B cell (primary cell): ENCODE results near the gene SSBP1. TPM values are rescaled to one million over a fixed set of nuclear protein-coding genes. Genes with fewer than 3 reads are reported as not detected.

Source experiments
- ATAC-seq: fragments of 200-7000 bp; cut with Tn5 transposase; one replicate; pipeline ENCODE4 v1.10.0; 2021; ENCODE audit warnings: low read depth, mild to moderate bottlenecking, moderate number of reproducible peaks, moderate library complexity
- CTCF ChIA-PET: fragments of 350-600 bp; sonication (Branson Sonifier 250); formaldehyde crosslinking; loops from one replicate; lab custom pipeline; 2021; ENCODE audit warnings: antibody characterized with exemption, inconsistent platforms; lab: Charles Lee
- POLR2A ChIA-PET: fragments of 350-600 bp; sonication (Branson Sonifier 250); formaldehyde crosslinking; loops from one replicate; lab custom pipeline; 2021; ENCODE audit warnings: antibody characterized with exemption; lab: Charles Lee
- DNase-seq: peaks from one replicate; pipeline ENCODE4 v3.0.0; 2013
- H2AFZ ChIP-seq: 2 replicates; pipeline ENCODE4 v1.6.1; 2012; ENCODE audit warnings: mild to moderate bottlenecking, low read depth, low read length; ENCODE audit not compliant: insufficient read depth, poor library complexity, severe bottlenecking
- H3K27ac ChIP-seq, 2 donors: 1 replicate in 1 of 2; 2 replicates in 1 of 2; pipeline ENCODE4 v1.5.1; 2012 to 2013; ENCODE audit warnings: low read length in 2 of 2, mild to moderate bottlenecking in 2 of 2, moderate library complexity in 1 of 2
- H3K27me3 ChIP-seq, 4 experiments: fragments of 200-600 bp in 1 of 4; sonication (generic) in 1 of 4; replicated peaks in 1 of 4; 1 replicate in 2 of 4; 2 replicates in 2 of 4; pipeline versions ENCODE4 v1.6.1 to v1.7.0; 2013 to 2016; ENCODE audit warnings: low read length in 3 of 4, mild to moderate bottlenecking in 2 of 4, mixed read lengths in 1 of 4, moderate library complexity in 1 of 4; ENCODE audit not compliant: insufficient read depth in 4 of 4, control insufficient read depth in 3 of 4; ENCODE audit errors: control extremely low read depth in 1 of 4
- H3K36me3 ChIP-seq, 2 experiments: replicated peaks in 1 of 2; 1 replicate in 1 of 2; 2 replicates in 1 of 2; pipeline versions ENCODE4 v1.6.1 to v1.7.1; 2013; ENCODE audit warnings: low read length in 1 of 2; ENCODE audit not compliant: insufficient read depth in 2 of 2, control insufficient read depth in 1 of 2; ENCODE audit errors: control extremely low read depth in 1 of 2, extremely low read depth in 1 of 2
- H3K4me1 ChIP-seq, 2 donors: fragments of 200-600 bp in 1 of 2; sonication (generic) in 1 of 2; 1 replicate in 1 of 2; 2 replicates in 1 of 2; pipeline versions ENCODE4 v1.5.1 to v1.6.1; 2013 to 2017; ENCODE audit warnings: low read length in 2 of 2; ENCODE audit not compliant: control insufficient read depth in 2 of 2, insufficient read depth in 2 of 2
- H3K4me2 ChIP-seq: replicated peaks from 2 replicates; pipeline ENCODE3; 2012; ENCODE audit warnings: mild to moderate bottlenecking, low read depth, low read length; ENCODE audit not compliant: poor library complexity, severe bottlenecking
- H3K4me3 ChIP-seq, 5 experiments: fragments of 200-600 bp in 1 of 5; sonication (generic) in 1 of 5; 1 replicate in 3 of 5; 2 replicates in 2 of 5; pipeline versions ENCODE4 v1.5.1 to v1.7.0; 2011 to 2016; ENCODE audit warnings: low read length in 4 of 5, mild to moderate bottlenecking in 4 of 5, low read depth in 2 of 5, control low read depth in 1 of 5, moderate library complexity in 1 of 5; ENCODE audit not compliant: insufficient read depth in 1 of 5; ENCODE audit errors: control extremely low read depth in 1 of 5, extremely low read depth in 1 of 5
- H3K79me2 ChIP-seq: fragments of 200-600 bp; sonication (generic); one replicate; pipeline ENCODE4 v1.6.0; 2016; ENCODE audit warnings: low read length; ENCODE audit not compliant: control insufficient read depth, insufficient read depth
- H3K9ac ChIP-seq: fragments of 200-600 bp; sonication (generic); 2 replicates; pipeline ENCODE4 v1.6.1; 2017; ENCODE audit warnings: mild to moderate bottlenecking, low read length, moderate library complexity
- H3K9me3 ChIP-seq, 3 donors: one replicate each; pipeline versions ENCODE4 v1.6.1 to v1.7.1; 2013; ENCODE audit warnings: low read length in 2 of 3; ENCODE audit not compliant: control insufficient read depth in 2 of 3, insufficient read depth in 1 of 3; ENCODE audit errors: control extremely low read depth in 1 of 3
- H4K20me1 ChIP-seq: 2 replicates; pipeline ENCODE4 v1.6.0; 2012; ENCODE audit warnings: mild to moderate bottlenecking, low read length; ENCODE audit not compliant: insufficient read depth, control insufficient read depth, poor library complexity, severe bottlenecking
- H3K27ac Mint-ChIP-seq: one replicate; pipeline ENCODE4 v1.8.0; 2021; ENCODE audit warnings: mixed read lengths
- H3K27me3 Mint-ChIP-seq: one replicate; pipeline ENCODE4 v1.8.0; 2021; ENCODE audit warnings: mixed read lengths
- H3K4me1 Mint-ChIP-seq: one replicate; pipeline ENCODE4 v1.8.0; 2021; ENCODE audit warnings: mixed read lengths
- H3K4me3 Mint-ChIP-seq: one replicate; pipeline ENCODE4 v1.8.0; 2021; ENCODE audit warnings: mixed read lengths
- H3K9me3 Mint-ChIP-seq: one replicate; pipeline ENCODE4 v1.8.0; 2022; ENCODE audit warnings: mixed read lengths; ENCODE audit not compliant: insufficient read depth
- EZH2 ChIP-seq: IDR thresholded peaks from 2 replicates; pipeline ENCODE4 v1.6.1; 2012; ENCODE audit warnings: borderline replicate concordance, low read depth, mild to moderate bottlenecking, moderate library complexity, low read length; ENCODE audit not compliant: insufficient read depth, poor library complexity, severe bottlenecking
- WGBS: methylation state at CpG from one replicate; pipeline ENCODE4 v1.1.5; 2013; ENCODE audit warnings: missing lambda C conversion rate; ENCODE audit not compliant: insufficient coverage; 5-methylcytosine and 5-hydroxymethylcytosine counted together
- intact Hi-C: fragments of 100-400 bp; cut with micrococcal nuclease; formaldehyde crosslinking; loops from one replicate; pipeline ENCODE4 v1.10.0; 2022
- polyA plus RNA-seq: library from polyadenylated mRNA; depleted of rRNA; stranded (reverse); fragments of >200 nt; gene quantifications from 2 replicates; pipeline ENCODE4 v1.2.3, GENCODE V29; 2012
- small RNA-seq: library from RNA; depleted of rRNA; stranded (forward); fragments of <200 nt; gene quantifications from one replicate; pipeline ENCODE3, GENCODE V24; 2012; ENCODE audit warnings: low replicate concordance, low read depth; ENCODE audit not compliant: insufficient read length
- total RNA-seq, 2 donors: library from RNA; stranded (reverse); fragments of 120-200 nt in 1 of 2; gene quantifications; 1 replicate in 1 of 2; 2 replicates in 1 of 2; pipeline versions ENCODE4 v1.2.3 to v1.2.4, GENCODE V29; 2013 to 2022
- TF ChIP-seq, protein P1 (sequence below): fragments of 200-600 bp; IDR thresholded peaks from one replicate; pipeline ENCODE4 v1.8.0; 2022; ENCODE audit warnings: antibody characterized with exemption, mild to moderate bottlenecking

Gene SSBP1
- total and polyA plus RNA-seq, 2 donors (not counting 1 experiment from before 2014, with no cell fraction given) = 37.2 to 93.6 TPM

DNA sequence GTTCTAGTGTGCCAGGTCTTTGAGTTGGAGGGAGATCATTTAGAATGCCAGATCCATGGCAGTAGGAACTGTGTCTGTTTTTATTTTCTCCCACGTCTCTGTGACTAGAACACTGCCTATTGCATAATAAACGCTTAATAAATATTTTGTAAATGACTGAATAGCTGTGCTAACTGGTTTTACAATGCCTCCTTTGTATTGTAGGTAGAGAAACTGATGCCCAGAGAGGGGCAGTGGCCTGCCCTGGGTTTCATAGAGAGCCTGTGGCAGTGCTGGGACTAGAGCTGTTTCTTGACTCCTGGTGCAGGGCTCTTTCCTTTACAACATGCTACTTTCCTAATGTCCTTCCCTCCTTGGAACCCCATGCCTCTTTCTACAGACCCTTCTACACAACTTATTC lies 54.4 kb downstream of the SSBP1 start:
- H3K27me3 ChIP-seq = no peaks in the 10 kb centered on the region
- DNase-seq (no peak), ATAC-seq (no peak)
- H2AFZ ChIP-seq = no peak overlapping the region
- CTCF ChIA-PET = no interaction called here
- no peak overlapping the region for H3K9ac ChIP-seq
- no peak overlapping the region for H3K4me2 ChIP-seq
- H3K9me3 ChIP-seq = no peaks in the 10 kb centered on the region
- Mint-ChIP-seq H3K4me3 (no peak overlapping the region), H3K27ac (no peak overlapping the region), H3K4me1 (no peaks in the 10 kb centered on the region), H3K9me3 (no peaks in the 10 kb centered on the region), H3K27me3 (no peaks in the 10 kb centered on the region)
- POLR2A ChIA-PET = no interaction called here
- H4K20me1 ChIP-seq = no peaks in the 10 kb centered on the region
- intact Hi-C loops = no loop called here
- no peak overlapping the region for H3K4me3 ChIP-seq
- H3K79me2 ChIP-seq = no peaks in the 10 kb centered on the region
- H3K36me3 ChIP-seq = peaks cover 0 to 5% of the 10 kb centered on the region in 2 experiments
- H3K27ac ChIP-seq = no peak overlapping the region
- WGBS = no CpG with 5 or more reads among the region's 2 CpGs
- no peaks in the 10 kb centered on the region for H3K4me1 ChIP-seq
- TF ChIP-seq, protein P1, sequence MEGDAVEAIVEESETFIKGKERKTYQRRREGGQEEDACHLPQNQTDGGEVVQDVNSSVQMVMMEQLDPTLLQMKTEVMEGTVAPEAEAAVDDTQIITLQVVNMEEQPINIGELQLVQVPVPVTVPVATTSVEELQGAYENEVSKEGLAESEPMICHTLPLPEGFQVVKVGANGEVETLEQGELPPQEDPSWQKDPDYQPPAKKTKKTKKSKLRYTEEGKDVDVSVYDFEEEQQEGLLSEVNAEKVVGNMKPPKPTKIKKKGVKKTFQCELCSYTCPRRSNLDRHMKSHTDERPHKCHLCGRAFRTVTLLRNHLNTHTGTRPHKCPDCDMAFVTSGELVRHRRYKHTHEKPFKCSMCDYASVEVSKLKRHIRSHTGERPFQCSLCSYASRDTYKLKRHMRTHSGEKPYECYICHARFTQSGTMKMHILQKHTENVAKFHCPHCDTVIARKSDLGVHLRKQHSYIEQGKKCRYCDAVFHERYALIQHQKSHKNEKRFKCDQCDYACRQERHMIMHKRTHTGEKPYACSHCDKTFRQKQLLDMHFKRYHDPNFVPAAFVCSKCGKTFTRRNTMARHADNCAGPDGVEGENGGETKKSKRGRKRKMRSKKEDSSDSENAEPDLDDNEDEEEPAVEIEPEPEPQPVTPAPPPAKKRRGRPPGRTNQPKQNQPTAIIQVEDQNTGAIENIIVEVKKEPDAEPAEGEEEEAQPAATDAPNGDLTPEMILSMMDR = no peak
- TF ChIP-seq EZH2 = no peak

Small RNAs within 50 kb of the gene (small RNA-seq; reads per million reads assigned to genes)
- gene RNU1-82P = not detected

Other genes with a start within 250 kb of the SSBP1 start
- gene AGK, start 186.9 kb upstream of the SSBP1 start, total RNA-seq = 26.1 and 30.2 TPM in 2 replicates
- gene AGK, start 186.9 kb upstream of the SSBP1 start, polyA plus RNA-seq = 11.9 and 12.8 TPM in 2 replicates
- 79.5 and 85.9 TPM in 2 replicates for gene DENND11, start 36.2 kb upstream of the SSBP1 start, total RNA-seq
- 26.4 and 27.8 TPM in 2 replicates for gene DENND11, start 36.2 kb upstream of the SSBP1 start, polyA plus RNA-seq
- gene WEE2, start 30.0 kb upstream of the SSBP1 start, total RNA-seq = not detected in 2 replicates
- not detected in 2 replicates for gene WEE2, start 30.0 kb upstream of the SSBP1 start, polyA plus RNA-seq
- gene TAS2R3, start 25.7 kb downstream of the SSBP1 start, total RNA-seq = 8.6 and 9.5 TPM in 2 replicates
- gene TAS2R3, start 25.7 kb downstream of the SSBP1 start, polyA plus RNA-seq = not detected in 2 replicates
- gene TAS2R4, start 38.3 kb downstream of the SSBP1 start, total RNA-seq = 5.4 and 6.7 TPM in 2 replicates
- 0.22 and 0.39 TPM in 2 replicates for gene TAS2R4, start 38.3 kb downstream of the SSBP1 start, polyA plus RNA-seq
- gene TAS2R5, start 51.9 kb downstream of the SSBP1 start, total RNA-seq = 3.6 and 6.5 TPM in 2 replicates
- gene TAS2R5, start 51.9 kb downstream of the SSBP1 start, polyA plus RNA-seq = 1.3 and 2.6 TPM in 2 replicates
- gene PRSS37, start 103.1 kb downstream of the SSBP1 start, total RNA-seq = not detected in 2 replicates
- not detected in 2 replicates for gene PRSS37, start 103.1 kb downstream of the SSBP1 start, polyA plus RNA-seq
- gene OR9A4, start 178.0 kb downstream of the SSBP1 start, total RNA-seq = not detected in 2 replicates
- gene OR9A4, start 178.0 kb downstream of the SSBP1 start, polyA plus RNA-seq = not detected in 2 replicates
- gene CLEC5A, start 208.6 kb downstream of the SSBP1 start, total RNA-seq = 0.24 and 0.47 TPM in 2 replicates
- 0.03 and 0.06 TPM in 2 replicates for gene CLEC5A, start 208.6 kb downstream of the SSBP1 start, polyA plus RNA-seq
- gene TAS2R38, start 235.4 kb downstream of the SSBP1 start, total RNA-seq = not detected in 2 replicates
- gene TAS2R38, start 235.4 kb downstream of the SSBP1 start, polyA plus RNA-seq = not detected in 2 replicates